ENCODE data around the gene MESP2.
A peak's percentile ranks its signal among the peaks of the same experiment; 100 is the strongest.

The MESP2 gene

DNA sequence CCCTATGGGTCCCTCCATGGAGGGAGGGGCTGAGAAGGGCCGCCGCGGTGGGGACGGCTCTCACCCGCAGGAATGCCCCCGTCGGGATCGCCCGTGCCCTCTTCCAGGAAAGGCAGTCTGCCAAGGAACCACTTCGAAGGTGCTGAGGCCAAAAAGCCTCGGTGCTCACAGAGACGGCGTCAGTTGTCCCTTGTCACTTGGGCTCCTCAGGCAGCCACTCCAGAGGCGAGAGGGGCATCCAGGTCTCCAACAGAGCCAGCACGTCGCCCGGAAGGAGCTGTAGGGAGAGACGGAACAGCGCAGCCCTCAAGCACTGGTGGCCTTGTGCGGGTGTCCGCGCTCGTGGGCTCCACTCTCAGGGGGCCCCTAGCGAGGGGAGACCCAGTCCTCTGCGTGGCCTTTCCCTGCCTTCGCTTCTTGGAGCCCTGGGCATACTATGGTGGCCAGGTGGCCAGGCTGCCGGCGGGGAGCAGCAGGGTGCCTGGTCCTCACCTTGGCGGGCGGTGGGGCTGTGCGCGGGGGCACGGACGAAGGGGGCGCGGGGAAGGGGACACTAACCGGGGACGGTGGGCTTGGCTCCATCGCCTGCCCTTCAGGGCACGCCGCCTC is 26.1 kb upstream of the MESP2 start:
- Mint-ChIP-seq H3K4me3 (peak overlapping the region; percentile 84), H3K27ac (no peak overlapping the region), H3K36me3 (no peaks in the 10 kb centered on the region), H3K4me1 (peaks cover 4% of the 10 kb centered on the region), H3K27me3 (peaks cover 5% of the 10 kb centered on the region), H3K9me3 (no peaks in the 10 kb centered on the region)

DNA sequence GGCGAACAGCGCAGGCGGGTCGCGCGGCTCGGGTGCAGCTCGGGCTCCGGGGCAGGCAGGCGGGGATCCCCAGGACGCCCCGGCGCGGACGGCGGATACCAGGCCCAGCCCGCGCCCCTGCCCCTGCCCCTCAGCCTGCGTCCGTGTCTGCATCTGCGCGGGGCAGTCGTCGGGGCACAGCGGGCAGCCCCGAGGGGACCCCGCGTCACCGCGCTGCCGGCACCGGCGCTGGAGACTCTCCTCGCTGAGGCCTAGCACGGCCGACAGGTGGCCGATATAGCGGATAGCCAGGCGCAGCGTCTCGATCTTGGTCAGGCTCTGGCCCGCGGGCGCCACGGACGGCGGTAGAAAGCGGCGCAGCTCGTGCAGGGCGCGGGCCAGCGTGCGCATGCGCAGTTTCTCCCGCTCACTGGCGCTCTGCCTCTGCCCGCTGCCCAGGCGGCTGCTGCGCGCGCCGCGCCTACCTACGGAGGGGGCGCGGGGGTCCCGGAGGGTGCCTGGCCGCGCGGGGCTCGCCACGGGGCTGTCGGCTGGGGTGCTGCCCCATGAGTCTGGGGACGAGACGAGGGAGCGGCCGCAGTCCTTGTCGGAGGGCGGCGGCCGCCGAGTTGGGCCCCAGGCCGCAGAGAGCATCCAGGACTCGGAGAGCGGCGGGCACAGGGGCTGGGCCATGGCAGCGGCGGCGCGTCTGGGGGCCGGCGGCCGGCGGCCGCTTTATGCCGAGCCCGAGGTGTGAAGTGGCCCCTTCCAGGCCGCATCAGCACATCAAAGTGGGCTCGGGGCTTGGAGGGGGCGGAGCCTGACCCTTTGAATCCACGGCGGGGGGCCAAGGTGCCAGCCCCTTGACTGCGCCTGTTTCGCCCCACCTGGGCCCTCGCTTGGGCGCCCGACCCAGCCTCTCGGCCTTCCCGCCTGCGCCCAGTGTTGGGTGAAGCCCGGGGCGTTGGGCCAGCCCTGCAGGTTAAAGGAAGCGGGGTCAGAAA is 25.3 kb upstream of the MESP2 start, which contains the start of gene MESP1:
MESP1 (minus strand) TSS at position 690 of the 983 bp plus-strand sequence; CDS start at position 672, 18 bp downstream.
- H3K4me3 Mint-ChIP-seq = peak within 1 kb of the TSS; percentile 84

GRCh38 chr15:89751748-89752147 is 24.4 kb upstream of the MESP2 start:
- H3K4me1 Mint-ChIP-seq = peaks cover 4% of the 10 kb centered on the region
- no peak overlapping the region for H3K27ac Mint-ChIP-seq
- H3K27me3 Mint-ChIP-seq = peaks cover 5% of the 10 kb centered on the region
- H3K36me3 Mint-ChIP-seq = no peaks in the 10 kb centered on the region
- H3K9me3 Mint-ChIP-seq = no peaks in the 10 kb centered on the region
- H3K4me3 Mint-ChIP-seq = no peak overlapping the region

More for the DNA sequence above, 25.3 kb upstream of the MESP2 start, which contains the start of gene MESP1:
- Mint-ChIP-seq H3K4me1 (peaks cover 4% of the 10 kb centered on the region), H3K36me3 (no peaks in the 10 kb centered on the region), H3K27me3 (peaks cover 5% of the 10 kb centered on the region), H3K27ac (peak within 1 kb of the TSS; percentile 81), H3K9me3 (no peaks in the 10 kb centered on the region)

DNA sequence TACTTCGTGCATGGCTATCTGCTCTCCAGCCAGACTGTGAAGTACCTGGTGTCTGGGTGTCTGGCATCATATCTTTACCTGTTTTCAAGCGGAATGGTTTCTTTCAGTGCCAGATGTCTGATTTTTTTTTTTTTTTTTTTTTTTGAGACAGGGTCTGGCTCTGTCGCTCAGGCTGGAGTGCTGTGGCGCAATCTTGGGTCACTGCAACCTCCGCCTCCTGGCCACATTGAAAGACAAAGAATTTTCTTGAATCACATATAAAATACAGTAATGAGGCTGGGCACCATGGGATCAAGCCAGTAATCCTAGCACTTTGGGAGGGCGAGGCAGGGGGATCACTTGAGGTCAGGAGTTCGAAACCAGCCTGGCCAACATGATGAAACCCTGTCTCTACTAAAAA is 22.3 kb upstream of the MESP2 start:
- no peak overlapping the region for H3K27ac Mint-ChIP-seq
- peaks cover 5% of the 10 kb centered on the region for H3K27me3 Mint-ChIP-seq
- no peaks in the 10 kb centered on the region for H3K36me3 Mint-ChIP-seq
- H3K4me3 Mint-ChIP-seq = no peak overlapping the region
- no peaks in the 10 kb centered on the region for H3K9me3 Mint-ChIP-seq
- H3K4me1 Mint-ChIP-seq = peaks cover 4% of the 10 kb centered on the region

DNA sequence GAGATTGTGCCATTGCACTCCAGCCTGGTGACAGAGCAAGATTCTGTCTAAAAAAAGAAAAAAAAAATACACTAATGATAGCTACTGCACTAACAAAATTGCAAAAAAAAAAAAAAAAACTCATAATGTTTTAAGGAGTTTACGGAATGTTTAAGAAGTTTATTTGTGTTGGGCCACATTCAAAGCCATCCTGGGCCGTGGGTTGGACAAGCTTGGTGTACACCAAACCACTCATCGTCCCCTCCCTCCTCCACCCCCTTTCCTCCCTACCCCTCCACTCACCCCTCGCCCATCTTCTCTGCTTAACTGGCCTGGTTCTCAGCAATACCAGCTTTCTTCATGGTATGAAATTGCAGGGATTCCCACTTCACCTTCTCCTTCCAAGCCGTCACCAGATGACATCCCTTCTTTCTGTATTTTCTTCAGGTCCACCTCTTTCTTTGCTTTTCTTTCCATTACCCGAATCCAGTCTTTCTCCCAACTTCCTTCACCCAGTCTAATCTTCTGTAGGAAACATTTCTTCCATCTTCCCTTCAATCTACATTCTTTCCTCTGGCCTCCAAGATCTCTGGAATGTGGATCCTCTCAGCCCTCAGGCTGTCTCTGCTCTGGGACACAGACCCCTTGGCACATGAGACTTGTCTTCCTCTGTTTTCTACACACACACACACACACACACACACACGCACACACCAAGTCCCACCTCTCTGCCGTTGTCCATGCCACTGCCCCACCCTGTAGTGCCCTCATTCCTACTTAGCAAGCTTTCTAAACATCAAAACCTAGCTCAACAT is 21.6 kb upstream of the MESP2 start:
- no peaks in the 10 kb centered on the region for H3K9me3 Mint-ChIP-seq
- H3K4me1 Mint-ChIP-seq = peaks cover 4% of the 10 kb centered on the region
- no peaks in the 10 kb centered on the region for H3K36me3 Mint-ChIP-seq
- H3K27ac Mint-ChIP-seq = no peak overlapping the region
- no peak overlapping the region for H3K4me3 Mint-ChIP-seq
- H3K27me3 Mint-ChIP-seq = peaks cover 3% of the 10 kb centered on the region

DNA sequence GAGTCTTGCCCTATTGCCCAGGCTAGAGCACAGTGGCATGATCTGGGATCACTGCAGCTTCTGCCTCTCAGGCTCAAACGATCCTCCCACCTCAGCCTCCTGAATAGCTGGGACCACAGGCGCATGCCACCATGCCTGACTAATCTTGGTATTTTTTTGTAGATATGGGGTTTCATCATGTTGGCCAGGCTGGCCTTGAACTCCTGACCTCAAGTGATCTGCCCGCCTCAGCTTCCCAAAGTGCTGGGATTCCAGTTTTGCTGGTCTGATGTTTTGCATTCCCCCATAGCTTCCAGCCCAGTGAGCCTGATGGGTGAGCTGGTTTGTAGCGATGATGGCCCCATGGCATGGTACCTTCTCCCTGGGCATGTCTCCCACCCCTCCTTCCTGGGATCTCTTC is 20.4 kb upstream of the MESP2 start:
- no peak overlapping the region for H3K27ac Mint-ChIP-seq
- H3K4me1 Mint-ChIP-seq = no peaks in the 10 kb centered on the region
- H3K27me3 Mint-ChIP-seq = peaks cover 5% of the 10 kb centered on the region
- H3K9me3 Mint-ChIP-seq = no peaks in the 10 kb centered on the region
- no peak overlapping the region for H3K4me3 Mint-ChIP-seq
- H3K36me3 Mint-ChIP-seq = no peaks in the 10 kb centered on the region

- no peak overlapping the region for H3K4me3 Mint-ChIP-seq
- peaks cover 5% of the 10 kb centered on the region for H3K27me3 Mint-ChIP-seq
- no peaks in the 10 kb centered on the region for H3K36me3 Mint-ChIP-seq
- H3K27ac Mint-ChIP-seq = no peak overlapping the region
- H3K4me1 Mint-ChIP-seq = no peaks in the 10 kb centered on the region
- no peaks in the 10 kb centered on the region for H3K9me3 Mint-ChIP-seq
Observed at GRCh38 chr15:89756897-89757296, 19.2 kb upstream of the MESP2 start.

DNA sequence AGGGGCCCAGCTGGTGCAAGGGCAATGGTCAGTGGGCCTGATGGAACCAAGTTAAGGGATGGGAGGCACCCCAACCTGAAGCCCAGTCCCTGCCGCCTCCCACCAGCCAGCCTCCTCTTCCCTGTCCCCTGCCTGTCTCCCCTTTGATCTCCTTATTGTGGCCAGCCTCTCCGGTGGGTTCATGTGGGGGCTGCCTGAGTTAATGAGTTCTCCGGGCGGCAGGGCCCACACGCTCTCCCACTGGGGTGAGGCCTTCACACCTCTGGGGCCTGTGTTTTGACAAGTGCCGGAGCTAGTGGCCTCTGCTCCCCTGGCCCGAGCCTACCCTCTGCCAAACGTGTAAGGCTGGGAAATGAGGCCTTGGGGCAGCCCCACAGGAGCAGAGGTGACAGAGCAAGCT is 17.8 kb upstream of the MESP2 start:
- Mint-ChIP-seq H3K27me3 (peaks cover 3% of the 10 kb centered on the region), H3K4me3 (no peak overlapping the region), H3K9me3 (no peaks in the 10 kb centered on the region), H3K27ac (no peak overlapping the region), H3K36me3 (no peaks in the 10 kb centered on the region), H3K4me1 (no peaks in the 10 kb centered on the region)

DNA sequence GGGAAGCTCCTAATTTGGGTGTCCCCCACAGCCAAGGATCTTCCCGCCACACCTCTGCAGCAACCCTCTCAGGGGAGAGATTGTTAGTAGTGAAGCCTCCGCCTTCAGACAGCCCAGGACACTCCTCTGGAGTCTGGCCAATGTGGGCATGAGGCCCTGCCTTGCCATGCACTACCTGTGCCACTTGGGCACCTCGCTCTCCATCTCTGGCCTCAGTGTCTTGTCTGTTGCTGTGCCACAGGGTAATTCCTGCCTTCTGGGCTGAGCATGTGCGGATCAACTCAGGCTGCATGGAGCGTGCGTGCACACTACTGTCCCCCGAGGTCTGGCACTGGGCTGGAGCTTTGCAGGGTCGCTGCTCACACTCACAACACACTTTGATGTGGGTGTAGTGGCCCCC is 17.2 kb upstream of the MESP2 start:
- Mint-ChIP-seq H3K27ac (no peak overlapping the region), H3K9me3 (no peaks in the 10 kb centered on the region)

GRCh38 chr15:89759835-89760234 is 16.3 kb upstream of the MESP2 start:
- Mint-ChIP-seq H3K27me3 (peaks cover 2% of the 10 kb centered on the region), H3K4me1 (no peaks in the 10 kb centered on the region), H3K4me3 (no peak overlapping the region)

More for the DNA sequence above, 17.2 kb upstream of the MESP2 start:
- Mint-ChIP-seq H3K27me3 (peaks cover 2% of the 10 kb centered on the region), H3K4me1 (no peaks in the 10 kb centered on the region), H3K36me3 (no peaks in the 10 kb centered on the region), H3K4me3 (no peak overlapping the region)

DNA sequence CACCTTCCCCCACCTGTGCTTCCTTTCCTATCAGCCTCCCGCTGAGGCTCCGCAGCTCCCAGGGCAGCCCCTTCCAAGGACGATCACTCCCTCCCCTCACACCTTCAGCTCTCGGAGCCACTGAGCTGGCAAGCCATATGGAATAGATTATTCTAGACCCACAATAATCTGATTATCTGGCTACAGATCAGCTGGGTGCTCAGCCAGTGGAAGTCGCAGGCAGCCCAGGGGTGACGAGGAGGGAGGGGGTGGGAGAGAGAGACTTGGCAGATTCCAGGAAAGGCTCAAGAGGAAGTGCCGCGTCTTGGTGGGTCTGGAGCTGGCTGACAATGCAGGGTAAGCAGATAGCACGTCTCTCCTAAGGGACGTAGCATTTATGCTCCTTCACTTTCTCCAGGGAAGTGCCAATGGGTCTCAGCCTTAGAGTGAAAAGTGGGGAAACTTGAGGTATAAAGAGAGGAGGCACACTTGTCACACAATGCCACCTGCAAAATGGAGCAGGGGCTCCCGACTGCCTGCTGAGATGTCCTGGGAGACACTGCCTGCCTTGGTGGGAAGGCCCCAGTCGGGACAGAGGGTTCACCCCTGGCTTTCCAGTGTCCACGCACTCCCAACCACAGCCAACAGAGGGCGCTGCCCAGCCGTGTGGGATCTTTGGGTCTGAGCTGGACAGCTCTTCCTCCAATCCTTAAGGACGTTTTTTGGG is 15.7 kb upstream of the MESP2 start:
- no peak overlapping the region for H3K4me3 Mint-ChIP-seq
- H3K4me1 Mint-ChIP-seq = no peaks in the 10 kb centered on the region
- peaks cover 2% of the 10 kb centered on the region for H3K27me3 Mint-ChIP-seq
- H3K9me3 Mint-ChIP-seq = no peaks in the 10 kb centered on the region
- H3K36me3 Mint-ChIP-seq = no peaks in the 10 kb centered on the region
- H3K27ac Mint-ChIP-seq = no peak overlapping the region

More at GRCh38 chr15:89759835-89760234, 16.3 kb upstream of the MESP2 start:
- peak overlapping the region; percentile 3 for H3K27ac Mint-ChIP-seq
- H3K36me3 Mint-ChIP-seq = no peaks in the 10 kb centered on the region
- no peaks in the 10 kb centered on the region for H3K9me3 Mint-ChIP-seq

GRCh38 chr15:89761009-89761831 is 14.9 kb upstream of the MESP2 start:
- Mint-ChIP-seq H3K4me3 (no peak overlapping the region), H3K4me1 (no peaks in the 10 kb centered on the region), H3K27me3 (peaks cover 2% of the 10 kb centered on the region), H3K27ac (no peak overlapping the region), H3K9me3 (no peaks in the 10 kb centered on the region), H3K36me3 (no peaks in the 10 kb centered on the region)

DNA sequence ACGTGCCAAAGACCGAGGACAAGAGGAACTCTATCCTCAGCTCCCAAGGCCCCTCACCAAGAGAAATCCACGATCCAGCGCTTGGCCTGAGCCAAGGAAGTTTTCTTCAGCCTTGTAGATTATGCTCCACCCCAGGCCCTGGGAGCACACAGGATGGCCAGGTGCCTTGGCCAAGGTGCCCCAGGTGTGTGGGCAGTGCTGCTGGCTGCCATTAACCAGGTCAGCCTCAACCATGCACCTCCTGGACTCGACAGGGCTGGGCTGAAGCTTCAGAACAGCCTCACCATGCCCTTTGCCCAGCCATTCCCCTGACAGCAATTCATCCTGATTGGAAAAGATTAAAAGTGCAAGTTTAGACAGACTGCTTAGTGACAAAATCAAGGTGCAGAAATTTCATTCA is 14.2 kb upstream of the MESP2 start:
- Mint-ChIP-seq H3K36me3 (no peaks in the 10 kb centered on the region), H3K27me3 (peaks cover 2% of the 10 kb centered on the region), H3K4me3 (no peak overlapping the region), H3K27ac (no peak overlapping the region), H3K9me3 (no peaks in the 10 kb centered on the region), H3K4me1 (no peaks in the 10 kb centered on the region)

DNA sequence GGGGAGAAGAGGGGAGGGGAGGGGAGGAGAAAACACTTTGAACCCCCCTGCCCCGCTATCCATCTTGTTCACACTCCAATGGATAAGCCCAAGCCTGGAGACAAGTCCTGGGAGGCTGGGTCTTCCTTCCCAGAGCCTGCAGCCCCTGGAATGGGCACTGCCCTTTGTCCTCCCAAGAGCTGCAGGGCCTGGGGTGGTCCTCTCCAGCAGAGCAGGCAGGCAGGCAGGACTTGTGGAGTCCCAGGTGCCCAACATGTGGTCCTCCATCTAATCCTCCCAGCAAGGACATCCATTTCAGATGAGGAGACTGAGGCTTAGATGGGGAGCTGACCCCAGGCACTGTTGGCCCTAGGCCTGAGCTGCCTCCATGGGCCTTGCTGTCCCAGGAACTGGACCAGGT is 10.4 kb upstream of the MESP2 start:
- no peaks in the 10 kb centered on the region for H3K27me3 Mint-ChIP-seq
- no peaks in the 10 kb centered on the region for H3K9me3 Mint-ChIP-seq
- no peaks in the 10 kb centered on the region for H3K36me3 Mint-ChIP-seq
- no peak overlapping the region for H3K4me3 Mint-ChIP-seq
- H3K4me1 Mint-ChIP-seq = no peaks in the 10 kb centered on the region
- no peak overlapping the region for H3K27ac Mint-ChIP-seq
